NB4 (cell line): Measurements from ENCODE around the gene KLHL21.

ENCODE experiments used
- POLR2A ChIP-seq: IDR thresholded peaks from 2 replicates; pipeline ENCODE4 v1.6.1; 2011; ENCODE audit warnings: mild to moderate bottlenecking; ENCODE audit not compliant: insufficient read length; ENCODE audit errors: extremely low read depth
- TF ChIP-seq, protein P1 (sequence below): IDR thresholded peaks from one replicate; pipeline ENCODE4 v1.5.1; 2012; ENCODE audit warnings: low read depth, low read length

- TF ChIP-seq, protein P1, sequence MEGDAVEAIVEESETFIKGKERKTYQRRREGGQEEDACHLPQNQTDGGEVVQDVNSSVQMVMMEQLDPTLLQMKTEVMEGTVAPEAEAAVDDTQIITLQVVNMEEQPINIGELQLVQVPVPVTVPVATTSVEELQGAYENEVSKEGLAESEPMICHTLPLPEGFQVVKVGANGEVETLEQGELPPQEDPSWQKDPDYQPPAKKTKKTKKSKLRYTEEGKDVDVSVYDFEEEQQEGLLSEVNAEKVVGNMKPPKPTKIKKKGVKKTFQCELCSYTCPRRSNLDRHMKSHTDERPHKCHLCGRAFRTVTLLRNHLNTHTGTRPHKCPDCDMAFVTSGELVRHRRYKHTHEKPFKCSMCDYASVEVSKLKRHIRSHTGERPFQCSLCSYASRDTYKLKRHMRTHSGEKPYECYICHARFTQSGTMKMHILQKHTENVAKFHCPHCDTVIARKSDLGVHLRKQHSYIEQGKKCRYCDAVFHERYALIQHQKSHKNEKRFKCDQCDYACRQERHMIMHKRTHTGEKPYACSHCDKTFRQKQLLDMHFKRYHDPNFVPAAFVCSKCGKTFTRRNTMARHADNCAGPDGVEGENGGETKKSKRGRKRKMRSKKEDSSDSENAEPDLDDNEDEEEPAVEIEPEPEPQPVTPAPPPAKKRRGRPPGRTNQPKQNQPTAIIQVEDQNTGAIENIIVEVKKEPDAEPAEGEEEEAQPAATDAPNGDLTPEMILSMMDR = no peak
- TF ChIP-seq POLR2A = no peak
These were observed 42.3 kb upstream of the KLHL21 start for GRCh38 chr1:6645018-6645417.
